Stimulated activated CD8-positive, alpha-beta memory T cell treated with anti-CD3 and anti-CD28 coated beads, Interleukin-4, amount 100 ng/mL, for 48 hours (primary cell): Measurements from ENCODE around the gene NIPA2.
"Not testable (repeated sequence)": the region's sequence is repeated elsewhere in the genome, so short reads cannot be mapped to it uniquely, and the experiment has no call there.

ENCODE experiments used
- DNase-seq: peaks from one replicate; pipeline ENCODE4 v3.0.0-alpha.2; 2020

Gene NIPA2

GRCh38 chr15:22838292-22839042, at the start of gene NIPA2:
Gene NIPA2, plus strand, starts transcription at chr15:22838666. Its CDS starts 13,066 bp downstream, at chr15:22851732.
- DNase-seq, result peak; percentile 99

GRCh38 chr15:22794063-22794462, 44.4 kb upstream of the NIPA2 start:
- no peak for DNase-seq

DNA sequence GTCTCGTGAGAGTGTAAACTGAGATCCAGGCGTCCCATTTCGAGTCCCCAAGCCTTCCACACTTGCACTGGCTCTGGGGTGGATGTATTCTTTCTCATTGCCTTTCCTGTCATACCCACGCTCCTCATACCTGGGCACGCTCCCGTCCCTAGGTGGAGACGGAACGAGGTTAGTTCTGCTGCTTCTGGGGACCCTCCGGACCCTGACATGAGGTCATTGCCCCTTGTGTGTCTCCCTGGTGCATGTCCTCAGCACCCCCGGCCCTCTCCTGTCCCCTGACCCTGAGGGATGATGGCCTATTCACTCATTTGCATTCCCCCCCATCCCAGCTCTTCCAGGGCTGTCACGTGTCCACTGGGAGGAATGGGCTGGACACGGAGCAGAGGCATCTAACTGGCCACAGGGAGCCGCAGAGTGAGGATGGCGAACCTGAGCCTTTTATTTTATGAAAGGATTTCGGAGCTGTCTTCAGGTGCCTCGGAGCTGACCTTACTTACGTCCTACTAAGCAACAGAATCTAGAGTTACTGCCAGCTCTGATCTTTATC, 43.8 kb upstream of the NIPA2 start:
- DNase-seq, result no peak

DNA sequence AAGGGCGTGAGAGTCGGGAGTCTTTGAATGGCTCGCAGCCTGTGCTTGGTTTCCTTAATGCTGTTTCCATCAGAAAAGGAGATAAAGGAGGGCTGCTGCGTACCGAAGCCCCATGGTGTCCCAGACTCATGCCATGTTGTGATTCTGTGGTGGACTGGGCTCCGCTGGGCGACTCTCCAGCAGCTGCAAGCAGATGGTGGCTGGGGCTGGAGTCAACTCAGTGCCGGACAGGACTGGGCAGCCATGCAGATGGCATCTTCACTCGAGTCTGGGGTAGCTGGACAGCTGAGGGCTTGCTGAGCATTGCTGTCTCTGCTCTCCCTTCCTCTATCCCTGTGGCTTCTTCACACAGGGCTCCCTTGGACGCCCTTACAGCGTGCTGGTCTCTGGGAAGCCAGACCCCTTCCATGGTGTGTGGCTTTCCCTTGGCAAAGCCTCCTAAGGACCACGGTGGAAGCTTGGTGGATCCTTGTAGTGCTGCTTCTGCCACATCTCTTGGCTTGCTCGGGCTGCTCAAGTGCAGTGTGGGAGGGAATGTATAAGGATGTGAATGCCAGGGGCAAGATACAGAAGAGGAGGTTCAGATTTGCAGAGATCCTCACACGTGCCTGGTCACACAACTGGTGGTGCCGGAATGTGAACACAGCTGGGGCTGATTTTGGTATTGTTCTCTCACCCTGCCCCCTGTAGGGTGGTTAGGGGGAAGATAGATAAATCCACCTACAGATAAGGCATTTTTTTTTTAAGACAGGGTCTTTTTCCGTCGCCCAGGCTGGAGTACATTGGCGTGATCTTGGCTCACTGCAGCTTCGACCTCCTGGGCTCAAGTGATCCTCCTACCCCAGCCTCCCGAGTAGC, 43.0 kb upstream of the NIPA2 start:
- DNase-seq, result no peak

DNA sequence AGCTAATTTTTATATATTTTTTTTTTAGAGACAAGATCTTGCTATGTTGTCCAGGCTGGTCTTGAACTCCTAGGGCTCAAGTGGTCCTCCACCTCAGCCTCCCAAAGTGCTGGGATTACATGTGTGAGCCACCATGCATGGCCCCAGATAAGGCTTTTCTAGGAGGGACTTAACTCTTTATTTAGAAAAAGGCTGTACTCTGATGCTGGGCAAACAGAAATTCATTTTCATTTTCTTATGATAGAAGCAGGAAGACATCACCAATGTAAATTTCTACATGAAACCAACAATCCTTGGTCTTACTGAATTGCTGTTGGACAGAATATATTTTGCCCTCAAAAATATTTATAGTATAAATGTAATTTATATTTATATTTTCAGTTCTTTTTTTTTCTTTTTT, 42.4 kb upstream of the NIPA2 start:
- no peak for DNase-seq

GRCh38 chr15:22799902-22800301, 38.6 kb upstream of the NIPA2 start:
- no peak for DNase-seq

- not testable (repeated sequence) for DNase-seq
These were observed 35.5 kb upstream of the NIPA2 start for GRCh38 chr15:22803006-22803405.

- no peak for DNase-seq
These were observed 32.3 kb upstream of the NIPA2 start for GRCh38 chr15:22806156-22806555.

GRCh38 chr15:22806664-22807063, 31.8 kb upstream of the NIPA2 start:
- DNase-seq, result no peak

DNA sequence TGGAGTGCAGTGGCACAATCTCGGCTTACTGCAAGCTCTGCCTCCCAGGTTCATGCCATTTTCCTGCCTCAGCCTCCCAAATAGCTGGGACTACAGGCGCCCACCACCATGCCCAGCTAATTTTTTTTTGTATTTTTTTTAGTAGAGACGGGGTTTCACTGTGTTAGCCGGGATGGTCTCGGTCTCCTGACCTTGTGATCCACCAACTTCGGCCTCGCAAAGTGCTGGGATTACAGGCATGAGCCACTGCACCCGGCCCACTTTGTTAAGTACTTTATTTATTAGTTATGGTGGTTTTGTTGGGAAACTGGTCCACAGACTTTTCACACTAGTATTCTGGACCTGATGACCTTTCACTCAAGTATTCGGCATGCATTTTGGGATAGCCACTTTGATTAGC, 30.6 kb upstream of the NIPA2 start:
- DNase-seq, result not testable (repeated sequence)

DNA sequence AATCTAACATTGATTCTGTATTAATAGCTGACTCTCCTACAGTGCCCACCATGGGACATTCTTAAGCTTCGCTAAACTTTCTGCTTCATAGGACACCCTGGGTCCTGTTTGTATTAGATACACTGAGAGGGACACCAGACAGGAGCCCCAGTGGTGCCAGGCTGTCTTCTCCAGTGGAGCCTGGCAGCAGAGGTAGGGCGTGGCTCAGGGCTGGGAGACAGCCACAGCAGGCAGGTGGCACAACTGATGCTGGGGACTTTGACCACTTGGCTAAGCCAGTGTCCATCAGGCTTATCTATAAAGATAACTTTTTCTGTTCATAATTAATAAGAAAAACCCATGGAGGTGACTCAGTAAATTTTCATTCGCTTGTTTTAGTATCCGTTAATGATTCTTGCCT, 30.2 kb upstream of the NIPA2 start:
- no peak for DNase-seq

DNA sequence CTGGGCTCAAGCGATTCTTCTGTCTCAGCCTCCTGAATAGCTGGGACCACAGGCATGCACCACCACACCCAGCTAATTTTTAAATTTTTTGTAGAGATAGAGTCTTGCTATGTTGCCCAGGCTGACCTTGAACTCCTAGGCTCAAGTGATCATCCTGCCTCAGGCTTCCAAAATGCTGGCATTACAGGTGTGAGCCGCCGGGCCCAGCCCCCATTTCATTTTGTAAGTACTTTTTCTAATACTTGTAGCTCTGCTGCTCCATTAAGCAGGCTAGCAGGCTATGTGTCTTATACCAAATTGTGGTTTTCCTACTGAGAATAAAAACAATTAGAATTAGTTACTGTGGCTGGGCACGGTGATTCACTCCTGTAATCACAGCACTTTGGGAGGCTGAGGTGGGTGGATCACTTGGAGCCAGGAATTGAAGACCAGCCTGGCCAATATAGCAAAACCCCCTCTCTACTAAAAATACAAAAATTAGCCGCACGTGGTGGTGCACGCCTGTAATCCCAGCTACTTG, 29.6 kb upstream of the NIPA2 start:
- DNase-seq, result no peak

DNA sequence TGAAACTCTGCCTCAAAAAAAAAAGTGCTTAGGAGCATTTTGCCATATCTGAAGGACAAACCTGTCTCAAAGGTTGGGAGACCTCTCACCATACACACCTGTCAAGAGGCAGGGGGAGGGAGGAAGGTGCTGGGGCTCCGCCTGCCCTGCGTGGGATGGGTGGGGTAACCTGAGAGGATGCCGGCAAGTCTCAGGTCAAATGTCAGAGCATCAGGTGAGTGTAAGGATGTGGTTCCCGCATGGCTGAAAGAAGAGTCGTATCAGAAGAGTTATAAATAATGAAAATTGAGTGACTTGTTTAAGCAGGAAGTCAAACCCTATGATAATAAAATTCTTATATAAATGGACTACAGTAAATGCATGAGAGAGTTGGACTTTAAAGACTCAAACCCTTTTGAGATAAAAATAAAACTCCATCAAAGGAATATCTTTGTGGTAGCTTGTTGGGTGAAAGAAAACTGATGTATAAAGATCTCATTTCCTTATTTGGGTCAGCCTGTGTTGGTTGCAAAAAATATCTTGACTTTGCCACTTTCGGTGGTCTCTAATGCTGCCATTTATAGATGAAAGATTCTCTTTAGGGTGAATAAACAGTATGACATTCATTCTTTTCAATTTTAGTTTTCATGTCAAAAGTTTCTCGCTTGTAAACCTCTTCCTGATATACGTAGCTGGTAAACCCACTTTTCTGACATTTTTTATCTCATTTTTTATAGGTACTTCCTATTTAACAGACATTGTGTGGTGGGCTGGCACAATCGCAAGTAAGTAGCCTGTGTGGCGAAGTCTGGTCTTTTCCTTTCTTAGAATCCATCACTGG, 28.2 kb upstream of the NIPA2 start:
- no peak for DNase-seq

- no peak for DNase-seq
These were observed 27.6 kb upstream of the NIPA2 start for GRCh38 chr15:22810853-22811338.

- no peak for DNase-seq
These were observed 26.8 kb upstream of the NIPA2 start for GRCh38 chr15:22811640-22812039.

- DNase-seq, result no peak
These were observed 24.6 kb upstream of the NIPA2 start for GRCh38 chr15:22813844-22814243.

DNA sequence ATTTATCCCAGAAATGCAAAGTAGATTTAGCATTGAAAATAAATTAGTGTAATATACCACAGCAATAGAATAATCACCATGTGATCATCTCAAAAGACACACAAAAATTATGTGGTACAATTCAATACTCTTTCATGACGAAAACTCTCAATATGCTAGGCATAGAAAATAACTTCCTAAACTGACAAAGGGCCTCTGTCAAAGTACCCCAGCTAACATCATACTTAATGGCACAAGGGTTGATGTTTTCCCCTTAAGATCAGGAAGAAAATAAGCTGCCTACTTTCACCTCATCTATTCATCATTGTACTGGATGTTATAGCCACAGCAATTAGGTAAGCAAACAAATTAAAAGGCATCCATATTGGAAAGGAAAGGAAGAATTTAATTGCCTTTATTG, 22.7 kb upstream of the NIPA2 start:
- DNase-seq, result no peak

GRCh38 chr15:22819651-22820050, 18.8 kb upstream of the NIPA2 start:
- DNase-seq, result no peak

- no peak for DNase-seq
These were observed 14.9 kb upstream of the NIPA2 start for GRCh38 chr15:22823495-22824128.

DNA sequence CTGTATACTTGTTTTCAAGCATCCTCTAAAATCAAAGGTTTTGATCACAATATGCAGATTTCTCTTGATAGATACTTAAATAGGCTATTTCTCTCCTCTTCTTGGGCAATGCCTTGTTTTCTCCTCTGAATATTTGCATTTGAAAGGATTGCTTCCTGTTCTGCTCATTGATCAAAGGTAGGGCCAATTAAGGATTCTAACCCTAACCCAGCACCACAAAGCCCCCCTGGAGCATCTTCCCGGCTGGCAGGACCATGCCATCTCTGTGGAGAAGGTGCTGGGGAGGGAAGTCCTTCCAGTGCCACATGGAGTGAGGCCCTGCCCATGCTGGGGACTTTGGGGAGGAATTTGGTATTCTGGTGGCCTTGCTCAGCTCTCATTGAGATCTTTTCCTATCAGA, 11.3 kb upstream of the NIPA2 start:
- DNase-seq, result no peak

- DNase-seq, result no peak
These were observed 7.0 kb upstream of the NIPA2 start for GRCh38 chr15:22831473-22831872.

- DNase-seq, result no peak
These were observed 705 bp downstream of the NIPA2 start for GRCh38 chr15:22839046-22839695.
